Measurements from ENCODE around the gene RNPEP. TPM values are rescaled to one million over a fixed set of nuclear protein-coding genes. Genes with fewer than 3 reads are reported as not detected.
A peak's percentile ranks its signal among the peaks of the same experiment; 100 is the strongest.
"Not testable (repeated sequence)": the region's sequence is repeated elsewhere in the genome, so short reads cannot be mapped to it uniquely, and the experiment has no call there.

The RNPEP gene
- total RNA-seq, 1 donor from 2014 or later: 79.3 TPM

- TF ChIP-seq CTCF (IDR thresholded peaks at IDR 0.05; ENCODE audit: unreplicated experiment): no peak
- no peak for DNase-seq (ENCODE audit: low spot score in 2 of 2, unreplicated experiment in 2 of 2)
- H3K36me3 Mint-ChIP-seq: no peaks in the 10 kb centered on the region
- H3K27ac Mint-ChIP-seq: peak overlapping the region; percentile 44
- no peaks in the 10 kb centered on the region for H3K9me3 Mint-ChIP-seq
- no peak overlapping the region for H3K4me3 Mint-ChIP-seq
- no peaks in the 10 kb centered on the region for H3K27me3 Mint-ChIP-seq (ENCODE audit: low read depth)
- peaks cover 31% of the 10 kb centered on the region for H3K4me1 Mint-ChIP-seq
Observed at GRCh38 chr1:201939574-201939973, 42.9 kb upstream of the RNPEP start.

GRCh38 chr1:201940316-201940715 is 42.1 kb upstream of the RNPEP start:
- not testable (repeated sequence) for H3K27me3 Mint-ChIP-seq (ENCODE audit: low read depth); H3K36me3 Mint-ChIP-seq; H3K9me3 Mint-ChIP-seq

GRCh38 chr1:201941420-201942128 is 40.9 kb upstream of the RNPEP start:
- Mint-ChIP-seq H3K27ac (peak overlapping the region; percentile 50), H3K4me3 (no peak overlapping the region), H3K36me3 (no peaks in the 10 kb centered on the region), H3K27me3 (ENCODE audit: low read depth) (no peaks in the 10 kb centered on the region), H3K4me1 (peaks cover 51% of the 10 kb centered on the region), H3K9me3 (no peaks in the 10 kb centered on the region)
- no peak for TF ChIP-seq CTCF (IDR thresholded peaks at IDR 0.05; ENCODE audit: unreplicated experiment)
- no peak for DNase-seq (ENCODE audit: low spot score in 2 of 2, unreplicated experiment in 2 of 2)

More at GRCh38 chr1:201940316-201940715, 42.1 kb upstream of the RNPEP start:
- DNase-seq (ENCODE audit: low spot score in 2 of 2, unreplicated experiment in 2 of 2); H3K4me3 Mint-ChIP-seq; H3K27ac Mint-ChIP-seq: not testable (repeated sequence)
- H3K4me1 Mint-ChIP-seq: peaks cover 38% of the 10 kb centered on the region

GRCh38 chr1:201942129-201942495 is 40.3 kb upstream of the RNPEP start:
- H3K27me3 Mint-ChIP-seq (ENCODE audit: low read depth): no peaks in the 10 kb centered on the region
- no peak for DNase-seq (ENCODE audit: low spot score in 2 of 2, unreplicated experiment in 2 of 2)
- TF ChIP-seq CTCF (IDR thresholded peaks at IDR 0.05; ENCODE audit: unreplicated experiment): no peak
- H3K4me3 Mint-ChIP-seq: no peak overlapping the region
- no peaks in the 10 kb centered on the region for H3K9me3 Mint-ChIP-seq
- H3K4me1 Mint-ChIP-seq: peaks cover 56% of the 10 kb centered on the region
- no peaks in the 10 kb centered on the region for H3K36me3 Mint-ChIP-seq
- H3K27ac Mint-ChIP-seq: peak overlapping the region; percentile 50

- Mint-ChIP-seq H3K4me3 (no peak overlapping the region), H3K9me3 (no peaks in the 10 kb centered on the region), H3K4me1 (peaks cover 51% of the 10 kb centered on the region), H3K36me3 (no peaks in the 10 kb centered on the region), H3K27me3 (ENCODE audit: low read depth) (no peaks in the 10 kb centered on the region), H3K27ac (no peak overlapping the region)
- no peak for DNase-seq (ENCODE audit: low spot score in 2 of 2, unreplicated experiment in 2 of 2)
- no peak for TF ChIP-seq CTCF (IDR thresholded peaks at IDR 0.05; ENCODE audit: unreplicated experiment)
Observed at GRCh38 chr1:201944002-201944401, 38.4 kb upstream of the RNPEP start.

- no peak for TF ChIP-seq CTCF (IDR thresholded peaks at IDR 0.05; ENCODE audit: unreplicated experiment)
- no peaks in the 10 kb centered on the region for H3K36me3 Mint-ChIP-seq
- H3K4me3 Mint-ChIP-seq: peak overlapping the region; percentile 74
- H3K27ac Mint-ChIP-seq: no peak overlapping the region
- H3K4me1 Mint-ChIP-seq: peaks cover 45% of the 10 kb centered on the region
- H3K27me3 Mint-ChIP-seq (ENCODE audit: low read depth): no peaks in the 10 kb centered on the region
- DNase-seq (ENCODE audit: low spot score in 2 of 2, unreplicated experiment in 2 of 2): no peak
- no peaks in the 10 kb centered on the region for H3K9me3 Mint-ChIP-seq
Observed at GRCh38 chr1:201944639-201945038, 37.8 kb upstream of the RNPEP start.
